ENCODE data around the gene PLD2.
A peak's percentile ranks its signal among the peaks of the same experiment; 100 is the strongest.
"Not testable (repeated sequence)": the region's sequence is repeated elsewhere in the genome, so short reads cannot be mapped to it uniquely, and the experiment has no call there.

Gene PLD2

GRCh38 chr17:4836221-4836620, 29.3 kb downstream of the PLD2 start:
- DNase-seq (ENCODE audit: low spot score) = no peak

- DNase-seq (ENCODE audit: low spot score) = no peak
These were observed 30.7 kb downstream of the PLD2 start for GRCh38 chr17:4837471-4838308.

GRCh38 chr17:4838309-4838785, 31.4 kb downstream of the PLD2 start:
- DNase-seq (ENCODE audit: low spot score) = no peak

GRCh38 chr17:4839221-4839620, 32.3 kb downstream of the PLD2 start:
- no peak for DNase-seq (ENCODE audit: low spot score)

- no peak for DNase-seq (ENCODE audit: low spot score)
These were observed 33.3 kb downstream of the PLD2 start for GRCh38 chr17:4839965-4840892.

GRCh38 chr17:4840893-4841242, 33.9 kb downstream of the PLD2 start:
- no peak for DNase-seq (ENCODE audit: low spot score)

- no peak for DNase-seq (ENCODE audit: low spot score)
These were observed 35.4 kb downstream of the PLD2 start for GRCh38 chr17:4842376-4842775.

- no peak for DNase-seq (ENCODE audit: low spot score)
These were observed 36.5 kb downstream of the PLD2 start for GRCh38 chr17:4843321-4844000.

GRCh38 chr17:4845118-4845517, 38.2 kb downstream of the PLD2 start:
- DNase-seq (ENCODE audit: low spot score) = no peak

- DNase-seq (ENCODE audit: low spot score) = no peak
These were observed 39.9 kb downstream of the PLD2 start for GRCh38 chr17:4846635-4847390.

- peak; percentile 27 for DNase-seq (ENCODE audit: low spot score)
These were observed 42.1 kb downstream of the PLD2 start for GRCh38 chr17:4849011-4849536.

GRCh38 chr17:4850246-4850645, 43.3 kb downstream of the PLD2 start:
- DNase-seq (ENCODE audit: low spot score) = no peak

GRCh38 chr17:4851084-4851483, 44.1 kb downstream of the PLD2 start:
- DNase-seq (ENCODE audit: low spot score) = no peak

- DNase-seq (ENCODE audit: low spot score) = peak; percentile 36
These were observed 45.7 kb downstream of the PLD2 start for GRCh38 chr17:4852567-4853207.

GRCh38 chr17:4853208-4853671, 46.3 kb downstream of the PLD2 start:
- no peak for DNase-seq (ENCODE audit: low spot score)

- no peak for DNase-seq (ENCODE audit: low spot score)
These were observed 47.2 kb downstream of the PLD2 start for GRCh38 chr17:4854111-4854681.

- no peak for DNase-seq (ENCODE audit: low spot score)
These were observed 49.5 kb downstream of the PLD2 start for GRCh38 chr17:4856271-4856936.

GRCh38 chr17:4856937-4857314, 50.0 kb downstream of the PLD2 start:
- no peak for DNase-seq (ENCODE audit: low spot score)

GRCh38 chr17:4857347-4857746, 50.4 kb downstream of the PLD2 start:
- DNase-seq (ENCODE audit: low spot score) = not testable (repeated sequence)
